ENCODE measurements around the gene CELF5.
"Not testable (repeated sequence)": the region's sequence is repeated elsewhere in the genome, so short reads cannot be mapped to it uniquely, and the experiment has no call there.

The CELF5 gene

DNA sequence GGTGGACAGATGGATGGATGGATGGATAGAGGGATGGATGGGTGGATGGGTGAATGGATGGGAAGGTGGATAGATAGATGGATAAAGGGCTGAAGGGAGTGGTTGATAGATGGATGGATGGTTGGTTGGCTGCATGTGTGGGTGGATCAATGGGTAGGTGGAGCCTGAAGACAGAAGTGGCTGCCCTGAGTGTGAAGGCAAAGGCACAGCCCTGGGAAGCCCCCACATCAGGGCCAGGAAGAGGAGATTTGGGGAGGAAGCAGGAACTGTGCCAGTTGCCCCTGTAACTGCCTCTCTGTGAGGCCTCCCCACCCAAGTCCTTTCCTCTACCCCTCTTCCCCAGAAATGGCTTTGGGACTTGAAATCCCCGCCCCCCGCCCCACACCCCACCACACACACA is 98.6 kb downstream of the CELF5 start:
- TF ChIP-seq, protein P1, sequence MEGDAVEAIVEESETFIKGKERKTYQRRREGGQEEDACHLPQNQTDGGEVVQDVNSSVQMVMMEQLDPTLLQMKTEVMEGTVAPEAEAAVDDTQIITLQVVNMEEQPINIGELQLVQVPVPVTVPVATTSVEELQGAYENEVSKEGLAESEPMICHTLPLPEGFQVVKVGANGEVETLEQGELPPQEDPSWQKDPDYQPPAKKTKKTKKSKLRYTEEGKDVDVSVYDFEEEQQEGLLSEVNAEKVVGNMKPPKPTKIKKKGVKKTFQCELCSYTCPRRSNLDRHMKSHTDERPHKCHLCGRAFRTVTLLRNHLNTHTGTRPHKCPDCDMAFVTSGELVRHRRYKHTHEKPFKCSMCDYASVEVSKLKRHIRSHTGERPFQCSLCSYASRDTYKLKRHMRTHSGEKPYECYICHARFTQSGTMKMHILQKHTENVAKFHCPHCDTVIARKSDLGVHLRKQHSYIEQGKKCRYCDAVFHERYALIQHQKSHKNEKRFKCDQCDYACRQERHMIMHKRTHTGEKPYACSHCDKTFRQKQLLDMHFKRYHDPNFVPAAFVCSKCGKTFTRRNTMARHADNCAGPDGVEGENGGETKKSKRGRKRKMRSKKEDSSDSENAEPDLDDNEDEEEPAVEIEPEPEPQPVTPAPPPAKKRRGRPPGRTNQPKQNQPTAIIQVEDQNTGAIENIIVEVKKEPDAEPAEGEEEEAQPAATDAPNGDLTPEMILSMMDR (IDR thresholded peaks at IDR 0.05; ENCODE audit: extremely low read depth, missing control alignments): no peak
- peak; percentile 46 for DNase-seq (ENCODE audit: low spot score)

DNA sequence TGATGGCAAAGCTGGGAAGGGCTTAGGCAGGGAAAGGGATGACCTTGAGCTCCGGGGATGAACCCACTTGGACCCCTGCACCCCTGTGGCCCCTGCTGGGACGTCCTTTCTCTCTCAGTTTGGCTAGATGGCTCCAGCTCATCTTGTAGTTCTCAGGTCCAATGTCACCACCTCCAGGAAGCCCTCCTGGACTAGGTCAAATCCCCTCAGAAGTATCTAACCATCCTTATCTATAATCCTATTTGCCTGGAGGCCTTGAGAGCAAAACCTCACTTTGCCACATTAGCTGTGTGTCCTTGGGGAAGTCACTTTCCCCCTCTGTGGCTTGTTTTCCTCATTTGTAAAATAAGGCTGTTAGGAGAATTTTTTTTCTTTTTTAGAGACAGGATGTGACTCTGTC is 99.2 kb downstream of the CELF5 start:
- DNase-seq (ENCODE audit: low spot score): no peak
- TF ChIP-seq, protein P1 (IDR thresholded peaks at IDR 0.05; ENCODE audit: extremely low read depth, missing control alignments): no peak

DNA sequence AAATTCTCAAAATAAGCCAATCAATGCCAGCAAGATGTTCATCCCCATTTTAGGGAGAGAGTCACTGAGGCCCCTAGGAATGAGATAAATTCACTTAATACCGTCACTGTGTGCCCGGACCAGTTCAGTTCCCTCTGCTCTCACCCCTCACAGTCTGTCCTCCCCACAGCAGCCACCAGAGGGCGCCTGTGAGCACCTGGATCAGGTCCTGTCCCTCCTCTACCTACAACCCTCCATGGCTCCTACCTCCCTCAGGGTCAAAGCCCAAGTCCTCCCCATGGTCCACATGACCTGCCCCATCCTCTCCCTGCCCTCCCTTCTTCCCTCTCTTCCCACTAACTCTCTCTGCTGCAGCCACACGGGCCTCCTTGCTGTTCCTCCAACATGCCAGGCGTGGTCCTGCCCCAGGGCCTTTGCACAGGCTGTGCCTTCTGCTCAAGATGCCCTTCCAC is 100.0 kb downstream of the CELF5 start:
- TF ChIP-seq, protein P1 (IDR thresholded peaks at IDR 0.05; ENCODE audit: extremely low read depth, missing control alignments): peak; percentile 65
- peak; percentile 77 for DNase-seq (ENCODE audit: low spot score)

DNA sequence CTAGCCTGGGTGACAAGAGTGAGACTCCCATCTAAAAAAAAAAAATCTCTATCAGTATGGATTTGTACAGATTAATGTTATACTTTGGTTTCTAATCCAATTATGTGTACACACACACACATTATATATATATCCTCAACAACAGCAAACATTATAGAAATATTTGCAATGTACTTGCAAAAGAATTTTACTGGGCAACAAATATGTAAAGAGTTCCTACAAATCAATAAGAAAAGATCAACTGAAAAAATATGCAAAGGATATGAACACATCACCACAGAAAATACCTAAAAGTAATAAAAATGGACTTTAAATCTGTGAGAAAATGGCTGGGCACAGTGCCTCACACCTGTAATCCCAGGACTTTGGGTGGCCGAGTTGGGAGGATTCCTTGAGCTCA is 101.0 kb downstream of the CELF5 start:
- DNase-seq (ENCODE audit: low spot score): no peak
- TF ChIP-seq, protein P1 (IDR thresholded peaks at IDR 0.05; ENCODE audit: extremely low read depth, missing control alignments): no peak

DNA sequence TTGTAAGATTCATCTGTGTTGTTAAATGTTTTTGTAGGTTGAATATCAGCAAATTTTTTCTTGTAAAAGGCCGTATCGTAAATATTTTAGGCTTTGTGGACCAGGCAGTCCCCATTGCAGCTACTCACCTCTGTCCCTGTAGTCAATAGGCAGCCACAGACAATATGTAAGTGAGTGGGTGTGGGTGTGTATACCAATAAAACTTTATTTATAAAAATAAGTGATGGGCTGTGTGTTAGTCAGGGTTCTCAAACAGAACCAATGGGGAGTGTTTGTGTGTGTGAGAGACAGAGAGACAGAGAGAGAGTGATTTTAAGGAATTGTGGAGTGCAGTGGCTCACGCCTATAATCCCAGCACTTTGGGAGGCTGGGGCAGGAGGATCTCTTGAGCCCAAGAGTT is 104.3 kb downstream of the CELF5 start:
- DNase-seq (ENCODE audit: low spot score): no peak
- TF ChIP-seq, protein P1 (IDR thresholded peaks at IDR 0.05; ENCODE audit: extremely low read depth, missing control alignments): no peak

DNA sequence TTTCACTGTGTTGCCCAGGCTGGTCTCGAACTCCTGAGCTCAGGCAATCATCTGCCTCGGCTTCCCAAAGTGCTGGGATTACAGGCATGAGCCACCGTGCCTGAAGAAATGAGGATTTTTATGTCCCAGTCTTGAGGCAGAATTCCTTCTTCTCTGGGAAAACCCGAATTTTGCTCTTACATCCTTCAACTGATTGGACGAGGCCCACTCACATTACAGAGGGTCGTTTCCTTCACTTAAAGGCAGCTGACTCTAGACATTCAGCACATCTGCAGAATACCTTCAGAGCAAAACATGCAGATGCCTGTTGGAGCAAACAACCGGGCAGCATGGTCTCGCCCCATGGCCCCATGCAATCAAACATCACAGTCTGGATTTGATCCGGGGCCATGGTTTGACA is 105.6 kb downstream of the CELF5 start:
- DNase-seq (ENCODE audit: low spot score): no peak
- TF ChIP-seq, protein P1 (IDR thresholded peaks at IDR 0.05; ENCODE audit: extremely low read depth, missing control alignments): no peak

DNA sequence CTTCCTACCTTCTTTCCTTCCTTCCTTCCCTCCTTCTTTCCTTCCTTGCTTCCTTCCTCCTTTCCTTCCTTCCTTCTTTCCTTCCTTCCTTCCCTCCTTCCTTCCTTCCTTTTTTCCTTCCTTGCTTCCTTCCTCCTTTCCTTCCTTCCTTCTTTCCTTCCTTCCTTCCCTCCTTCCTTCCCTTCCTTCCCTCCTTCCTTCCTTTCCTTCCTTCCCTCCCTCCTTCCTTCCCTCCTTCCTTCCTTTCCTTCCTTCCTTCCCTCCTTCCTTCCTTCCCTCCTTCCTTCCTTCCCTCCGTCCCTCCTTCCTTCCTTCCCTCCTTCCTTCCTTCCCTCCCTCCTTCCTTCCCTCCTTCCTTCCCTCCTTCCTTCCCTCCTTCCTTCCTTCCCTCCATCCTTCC is 107.8 kb downstream of the CELF5 start:
- not testable (repeated sequence) for DNase-seq (ENCODE audit: low spot score)

DNA sequence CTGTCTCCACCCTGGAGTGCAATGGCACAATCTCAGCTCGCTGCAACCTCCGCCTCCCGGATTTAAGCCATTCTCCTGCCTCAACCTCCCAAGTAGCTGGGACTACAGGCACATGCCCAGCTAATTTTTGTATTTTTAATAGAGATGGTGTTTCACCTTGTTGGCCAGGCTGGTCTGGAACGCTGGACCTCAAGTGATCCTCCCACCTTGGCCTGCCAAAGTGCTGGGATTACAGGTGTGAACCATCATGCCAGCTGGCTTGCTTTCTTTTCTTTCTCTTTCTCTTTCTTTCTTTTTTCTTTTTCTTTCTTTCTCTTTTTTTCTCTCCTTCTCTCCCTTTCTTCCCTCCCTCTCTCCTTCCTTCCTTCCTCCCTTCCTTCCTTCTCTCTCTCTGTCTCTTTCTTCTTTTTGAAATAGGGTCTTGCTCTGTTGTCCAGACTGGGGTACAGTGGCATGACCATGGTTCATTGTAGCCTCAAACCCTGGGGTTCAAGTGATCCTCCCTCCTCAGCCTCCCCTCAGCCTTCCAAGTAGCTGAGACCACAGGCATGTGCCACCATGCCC is 108.6 kb downstream of the CELF5 start:
- no peak for DNase-seq (ENCODE audit: low spot score)

More for the DNA sequence above, 108.6 kb downstream of the CELF5 start:
- TF ChIP-seq, protein P1 (IDR thresholded peaks at IDR 0.05; ENCODE audit: extremely low read depth, missing control alignments): no peak

Data from GM20000 (cell line).